Erythroblast (primary cell): ENCODE results near the gene CHST6.

Source experiments
- GATA1 ChIP-seq: IDR thresholded peaks from 2 replicates; pipeline ENCODE4 v1.6.1; 2011; ENCODE audit warnings: low read depth, mild to moderate bottlenecking, control low read depth, low read length, moderate library complexity
- POLR2A ChIP-seq: IDR thresholded peaks from 2 replicates; pipeline ENCODE4 v1.6.1; 2011; ENCODE audit warnings: mild to moderate bottlenecking, low read length

DNA sequence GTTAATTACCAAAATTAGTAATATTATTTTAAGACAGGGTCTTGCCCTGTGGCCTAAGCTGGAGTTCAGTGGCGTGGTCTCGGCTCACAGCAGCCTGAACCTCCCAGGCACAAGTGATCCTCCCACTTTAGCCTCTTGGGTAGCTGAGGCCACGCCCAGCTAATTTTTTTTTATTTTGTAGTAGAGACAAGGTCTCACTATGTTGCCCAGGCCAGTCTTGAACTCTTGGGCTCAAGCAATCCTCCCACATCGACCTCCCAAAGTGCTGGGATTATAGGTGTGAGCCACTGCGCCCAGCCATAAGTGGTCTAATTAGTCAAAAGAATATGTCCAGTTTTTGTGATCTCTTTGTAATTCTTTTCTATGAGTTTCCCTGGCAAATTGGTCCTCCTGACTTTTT lies 49.9 kb downstream of the CHST6 start:
- TF ChIP-seq POLR2A (no peak), GATA1 (no peak)
